PFSK-1 (cell line): ENCODE data around the gene FOXP3.

Source experiments
- FOXP2 ChIP-seq: optimal IDR thresholded peaks from 2 replicates; pipeline ENCODE3; 2011; ENCODE audit warnings: borderline replicate concordance, control low read depth, inconsistent platforms; ENCODE audit not compliant: insufficient read depth; ENCODE audit errors: extremely low read length, extremely low read depth
- POLR2AphosphoS5 ChIP-seq: IDR thresholded peaks from 2 replicates; pipeline ENCODE4 v1.6.1; 2012; ENCODE audit warnings: low read depth, mild to moderate bottlenecking, control low read depth, low read length, moderate library complexity
- REST ChIP-seq, 2 experiments: IDR thresholded peaks; 2 replicates each; pipeline versions ENCODE4 v1.6.1 to v1.8.0; 2011 to 2012; ENCODE audit warnings: low read depth in 2 of 2, low read length in 2 of 2, control low read depth in 1 of 2, inconsistent platforms in 1 of 2, mild to moderate bottlenecking in 1 of 2, moderate library complexity in 1 of 2; ENCODE audit not compliant: insufficient read depth in 1 of 2
- SIN3A ChIP-seq: IDR thresholded peaks from 2 replicates; pipeline ENCODE4 v1.6.1; 2012; ENCODE audit warnings: mild to moderate bottlenecking, low read length, moderate library complexity, borderline replicate concordance; ENCODE audit not compliant: insufficient read depth
- TAF1 ChIP-seq: IDR thresholded peaks from 2 replicates; pipeline ENCODE4 v1.6.1; 2012; ENCODE audit warnings: low read length, control low read depth, borderline replicate concordance; ENCODE audit not compliant: insufficient read depth

The FOXP3 gene

GRCh38 chrX:49276207-49276606 lies 11.7 kb upstream of the FOXP3 start:
- TF ChIP-seq TAF1 (no peak), FOXP2 (no peak), POLR2AphosphoS5 (no peak), SIN3A (no peak), REST (IDR thresholded peaks at IDR 0.05; ENCODE audit: insufficient read depth in 1 of 2, low read depth in 2 of 2, low read length in 2 of 2) (no peak)

- TF ChIP-seq POLR2AphosphoS5 (no peak), FOXP2 (no peak), TAF1 (no peak), SIN3A (no peak), REST (IDR thresholded peaks at IDR 0.05; ENCODE audit: insufficient read depth in 1 of 2, low read depth in 2 of 2, low read length in 2 of 2) (no peak)
Measured at GRCh38 chrX:49273181-49273727, 8.7 kb upstream of the FOXP3 start.

DNA sequence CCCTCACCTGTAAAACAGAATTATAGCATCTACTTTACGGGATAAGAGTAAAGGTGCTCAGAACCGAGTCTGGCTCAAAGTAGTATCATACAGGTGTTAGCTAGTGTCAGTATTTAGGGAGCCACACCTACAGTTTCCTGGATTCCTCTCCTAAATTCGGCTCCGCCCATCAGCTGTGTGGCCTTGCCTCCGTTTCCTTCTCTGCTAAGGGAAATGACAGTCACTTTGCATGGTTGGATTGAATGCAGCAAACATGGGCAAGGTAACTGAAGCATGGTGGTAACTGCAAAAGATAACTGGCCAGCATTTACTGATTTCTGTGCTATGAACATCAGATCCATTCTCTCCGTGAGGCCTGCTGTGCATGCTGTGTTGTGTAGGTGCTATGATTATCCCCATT lies 7.9 kb upstream of the FOXP3 start:
- TF ChIP-seq REST (IDR thresholded peaks at IDR 0.05; ENCODE audit: insufficient read depth in 1 of 2, low read depth in 2 of 2, low read length in 2 of 2) (no peak), FOXP2 (no peak), POLR2AphosphoS5 (no peak), SIN3A (no peak), TAF1 (no peak)

GRCh38 chrX:49271341-49271740 lies 6.8 kb upstream of the FOXP3 start:
- TF ChIP-seq FOXP2 (no peak), TAF1 (no peak), SIN3A (no peak), REST (IDR thresholded peaks at IDR 0.05; ENCODE audit: insufficient read depth in 1 of 2, low read depth in 2 of 2, low read length in 2 of 2) (no peak), POLR2AphosphoS5 (no peak)
